Right lung (tissue), 5 donors: ENCODE results near the gene FGD4. TPM values are rescaled to one million over a fixed set of nuclear protein-coding genes. Genes with fewer than 3 reads are reported as not detected.
A peak's percentile ranks its signal among the peaks of the same experiment; 100 is the strongest.

ENCODE experiments used
- DNase-seq, 2 donors: peaks; one replicate each; pipeline ENCODE4 v3.0.0-alpha.2; 2013
- polyA plus RNA-seq, 5 donors: library from polyadenylated mRNA; unstranded; fragments of 120-200 nt; gene quantifications; one replicate each; pipeline versions ENCODE4 v1.2.1 to v1.2.3, GENCODE V29; 2013; ENCODE audit warnings: inconsistent platforms in 1 of 5, low replicate concordance in 1 of 5; ENCODE audit not compliant: insufficient read length in 5 of 5, insufficient read depth in 1 of 5

The FGD4 gene
- polyA plus RNA-seq, 5 donors, result 13.6 to 25.9 (median 24.2) TPM

- DNase-seq, result no peak
These were observed 55.5 kb downstream of the FGD4 start for GRCh38 chr12:32454866-32455265.

DNA sequence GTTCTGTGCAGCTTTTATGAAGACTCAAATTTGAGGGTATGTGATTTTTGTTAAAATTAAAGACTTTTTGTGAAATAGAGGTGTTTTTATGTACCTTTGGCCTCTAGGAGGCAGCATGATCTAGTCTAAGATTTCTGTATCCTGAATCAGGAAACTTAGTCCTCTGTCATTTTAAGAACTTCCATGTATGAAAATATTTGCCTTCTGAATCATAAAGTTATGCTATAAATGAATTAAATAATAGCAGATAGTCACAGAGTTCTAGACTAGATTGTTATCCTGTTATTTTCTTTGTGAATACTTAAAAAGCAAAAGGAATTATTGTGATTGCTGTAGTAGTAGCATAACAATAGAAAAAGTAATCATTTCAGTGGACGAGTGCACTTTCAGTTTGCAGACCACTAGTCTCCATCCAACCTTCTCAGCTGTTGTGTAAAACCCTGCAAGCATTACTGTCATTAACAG lies 56.3 kb downstream of the FGD4 start:
- peak; percentile 57 to 70 for DNase-seq

GRCh38 chr12:32457251-32458025 lies 58.1 kb downstream of the FGD4 start:
- DNase-seq, result no peak

DNA sequence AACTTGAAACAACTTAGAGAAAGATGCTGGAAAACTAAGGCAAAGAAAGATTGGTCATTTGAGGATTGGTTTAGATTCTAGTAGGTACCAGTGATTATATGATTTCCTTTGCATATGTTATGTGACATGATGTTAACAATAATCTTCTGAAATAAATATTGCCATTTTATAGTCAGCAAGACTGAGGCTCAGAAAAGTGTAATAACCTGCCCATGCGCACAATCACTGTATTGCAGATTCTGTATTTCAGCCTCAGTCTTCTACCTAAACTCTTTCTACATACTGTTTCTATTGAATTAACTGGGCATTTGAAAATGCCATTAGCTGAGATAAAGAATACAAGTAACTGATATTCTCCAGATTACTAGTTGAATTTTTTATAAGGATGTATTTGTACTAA lies 61.3 kb downstream of the FGD4 start:
- DNase-seq, result no peak

DNA sequence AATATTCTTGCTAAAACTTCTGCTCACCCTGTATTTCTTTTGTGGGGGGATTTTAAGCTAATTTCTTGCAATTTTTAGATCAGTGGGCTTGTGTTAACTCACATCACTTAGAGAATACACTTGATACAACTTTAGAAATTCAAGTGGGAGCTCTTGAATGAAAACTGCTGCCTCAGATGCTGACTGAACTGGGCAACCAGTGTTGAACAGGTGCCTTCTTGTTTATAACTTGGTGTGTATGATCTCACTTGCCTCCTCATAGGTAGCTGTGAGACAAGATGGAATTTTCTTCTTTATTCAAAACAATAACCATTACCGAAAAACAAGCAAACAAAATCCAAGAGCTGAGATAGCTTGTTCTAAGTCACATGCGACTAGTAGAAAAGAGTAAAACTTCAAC lies 63.5 kb downstream of the FGD4 start:
- DNase-seq, result no peak

GRCh38 chr12:32466187-32466586 lies 66.8 kb downstream of the FGD4 start:
- DNase-seq, result no peak

GRCh38 chr12:32466986-32467711 lies 67.8 kb downstream of the FGD4 start:
- no peak for DNase-seq

GRCh38 chr12:32467959-32468863 lies 68.9 kb downstream of the FGD4 start:
- no peak for DNase-seq

DNA sequence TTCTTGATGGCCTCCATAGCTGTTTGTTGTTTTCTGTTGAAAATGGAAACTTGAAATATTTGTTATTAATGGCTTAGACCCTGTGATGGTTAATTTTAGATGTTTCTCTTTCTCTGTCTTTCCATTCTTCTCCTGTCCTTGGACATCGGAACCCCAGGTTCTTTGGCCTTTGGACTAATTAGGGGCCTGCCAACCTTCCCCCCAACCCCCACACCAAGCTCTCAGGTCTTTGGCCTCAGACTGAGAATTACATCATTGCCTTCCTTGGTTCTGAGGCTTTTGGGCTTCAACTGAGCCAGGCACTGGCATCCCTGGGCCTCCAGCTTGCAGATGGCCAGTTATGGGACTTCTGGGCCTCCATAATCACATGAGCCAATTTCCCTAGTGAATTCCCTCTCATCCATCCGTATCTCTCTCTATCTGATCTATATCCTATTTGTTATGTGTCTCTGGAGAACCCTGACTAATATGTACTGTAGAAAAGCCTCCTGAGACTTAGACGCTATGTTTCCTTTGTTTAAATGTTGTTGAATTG lies 71.6 kb downstream of the FGD4 start:
- DNase-seq, result no peak

DNA sequence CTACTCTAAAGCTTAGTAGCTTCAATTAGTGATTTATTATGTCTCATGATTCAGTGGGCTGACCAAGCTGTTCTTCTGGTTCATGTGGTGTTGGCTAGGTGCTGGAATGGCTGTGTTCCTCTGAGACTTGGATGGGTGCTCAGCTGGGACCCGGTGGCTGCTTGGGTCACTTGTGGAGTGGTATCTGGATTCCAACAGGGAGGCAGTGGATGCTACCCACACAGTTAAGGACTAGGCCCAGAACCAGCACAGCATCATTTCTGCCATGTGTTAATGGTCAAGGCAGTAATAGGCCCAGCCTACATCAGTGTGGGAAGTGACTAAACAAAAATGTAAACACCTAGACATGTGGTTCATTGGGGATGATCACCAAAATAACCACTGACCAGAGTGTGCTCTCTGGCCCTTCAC lies 72.2 kb downstream of the FGD4 start:
- no peak for DNase-seq

DNA sequence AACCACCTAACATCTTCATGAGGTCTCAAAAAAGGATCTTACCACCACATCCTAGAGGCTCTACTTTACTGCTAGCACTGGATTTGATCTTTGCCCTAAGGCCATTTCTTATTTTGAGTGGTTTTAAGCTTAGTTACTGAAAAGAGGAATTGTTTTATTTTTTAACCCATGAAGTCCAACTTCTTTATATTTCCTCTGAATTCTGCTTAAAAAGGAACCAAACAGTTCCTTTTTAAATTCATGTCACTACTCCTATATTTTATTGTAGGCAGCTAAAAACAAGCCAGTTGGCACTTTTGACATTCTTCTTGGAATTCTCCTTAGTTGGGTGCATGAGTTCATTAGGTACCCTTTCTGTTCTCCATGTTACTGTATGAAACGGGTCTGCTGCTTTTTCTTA lies 76.4 kb downstream of the FGD4 start:
- DNase-seq, result no peak

GRCh38 chr12:32476446-32476845 lies 77.1 kb downstream of the FGD4 start:
- peak; percentile 31 to 44 for DNase-seq

GRCh38 chr12:32477714-32478113 lies 78.4 kb downstream of the FGD4 start:
- DNase-seq, result no peak

GRCh38 chr12:32478166-32478565 lies 78.8 kb downstream of the FGD4 start:
- DNase-seq, result no peak

GRCh38 chr12:32478858-32479725 lies 79.7 kb downstream of the FGD4 start:
- no peak for DNase-seq

GRCh38 chr12:32482226-32482625 lies 82.9 kb downstream of the FGD4 start:
- no peak for DNase-seq

- no peak for DNase-seq
These were observed 84.1 kb downstream of the FGD4 start for GRCh38 chr12:32483499-32483898.

DNA sequence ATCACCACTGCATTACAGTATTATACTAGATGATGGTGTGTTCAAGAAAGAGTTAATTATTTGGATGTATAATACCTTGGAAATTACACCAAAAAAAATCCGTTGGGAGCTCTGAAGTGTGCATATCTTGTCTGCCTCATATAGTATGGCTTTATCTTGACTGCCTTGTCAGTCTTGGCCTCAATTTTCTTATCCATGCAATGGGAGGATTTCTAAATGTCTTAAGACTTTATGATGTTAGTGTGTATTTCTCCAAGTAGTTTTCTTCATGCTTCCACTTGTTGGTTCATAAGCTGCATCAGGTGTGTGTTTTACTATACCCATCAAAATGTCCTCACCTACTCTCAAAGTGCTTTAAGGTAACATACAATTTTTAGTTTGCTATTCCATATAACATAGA lies 84.6 kb downstream of the FGD4 start:
- no peak for DNase-seq

GRCh38 chr12:32486158-32486557 lies 86.8 kb downstream of the FGD4 start:
- DNase-seq, result no peak

GRCh38 chr12:32488132-32488531 lies 88.8 kb downstream of the FGD4 start:
- no peak for DNase-seq

GRCh38 chr12:32489070-32489469 lies 89.7 kb downstream of the FGD4 start:
- DNase-seq, result no peak
